ENCODE results near the gene ARHGAP23.
"Not testable (repeated sequence)": the region's sequence is repeated elsewhere in the genome, so short reads cannot be mapped to it uniquely, and the experiment has no call there.

ARHGAP23 gene

DNA sequence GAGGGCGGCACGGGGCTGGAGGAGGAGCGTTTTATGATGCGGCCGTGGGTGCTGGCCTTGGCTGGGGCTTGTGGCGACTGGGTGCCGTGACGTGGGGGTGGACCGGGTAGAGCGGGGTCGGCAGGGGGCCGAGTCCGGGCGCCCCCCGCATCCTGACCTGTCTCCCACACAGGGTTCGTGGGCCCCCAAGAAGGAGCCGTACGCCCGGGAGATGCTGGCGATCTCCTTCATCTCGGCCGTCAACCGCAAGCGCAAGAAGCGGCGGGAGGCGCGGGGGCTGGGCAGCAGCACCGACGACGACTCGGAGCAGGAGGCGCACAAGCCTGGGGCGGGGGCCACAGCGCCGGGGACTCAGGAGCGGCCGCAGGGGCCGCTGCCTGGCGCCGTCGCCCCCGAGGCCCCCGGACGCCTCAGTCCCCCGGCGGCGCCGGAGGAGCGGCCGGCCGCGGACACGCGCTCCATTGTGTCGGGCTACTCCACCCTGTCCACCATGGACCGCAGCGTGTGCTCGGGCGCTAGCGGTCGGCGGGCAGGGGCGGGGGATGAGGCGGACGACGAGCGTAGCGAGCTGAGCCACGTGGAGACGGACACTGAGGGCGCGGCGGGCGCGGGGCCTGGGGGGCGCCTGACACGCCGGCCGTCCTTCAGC is 81.6 kb downstream of the ARHGAP23 start:
- no peak for ATAC-seq (ENCODE audit: low read depth)
- no peak for DNase-seq (ENCODE audit: low spot score)
- H3K4me1 ChIP-seq (ENCODE audit: insufficient read depth, poor library complexity, severe bottlenecking) = no peaks in the 10 kb centered on the region
- peaks cover 30% of the 10 kb centered on the region for H3K36me3 ChIP-seq (ENCODE audit: low read depth)
- H3K9me3 ChIP-seq (ENCODE audit: severe bottlenecking) = no peaks in the 10 kb centered on the region
- no peak overlapping the region for H3K27ac ChIP-seq (ENCODE audit: poor library complexity, severe bottlenecking)
- no peaks in the 10 kb centered on the region for H3K27me3 ChIP-seq (ENCODE audit: insufficient read depth, poor library complexity, severe bottlenecking)
- TF ChIP-seq, protein P1, sequence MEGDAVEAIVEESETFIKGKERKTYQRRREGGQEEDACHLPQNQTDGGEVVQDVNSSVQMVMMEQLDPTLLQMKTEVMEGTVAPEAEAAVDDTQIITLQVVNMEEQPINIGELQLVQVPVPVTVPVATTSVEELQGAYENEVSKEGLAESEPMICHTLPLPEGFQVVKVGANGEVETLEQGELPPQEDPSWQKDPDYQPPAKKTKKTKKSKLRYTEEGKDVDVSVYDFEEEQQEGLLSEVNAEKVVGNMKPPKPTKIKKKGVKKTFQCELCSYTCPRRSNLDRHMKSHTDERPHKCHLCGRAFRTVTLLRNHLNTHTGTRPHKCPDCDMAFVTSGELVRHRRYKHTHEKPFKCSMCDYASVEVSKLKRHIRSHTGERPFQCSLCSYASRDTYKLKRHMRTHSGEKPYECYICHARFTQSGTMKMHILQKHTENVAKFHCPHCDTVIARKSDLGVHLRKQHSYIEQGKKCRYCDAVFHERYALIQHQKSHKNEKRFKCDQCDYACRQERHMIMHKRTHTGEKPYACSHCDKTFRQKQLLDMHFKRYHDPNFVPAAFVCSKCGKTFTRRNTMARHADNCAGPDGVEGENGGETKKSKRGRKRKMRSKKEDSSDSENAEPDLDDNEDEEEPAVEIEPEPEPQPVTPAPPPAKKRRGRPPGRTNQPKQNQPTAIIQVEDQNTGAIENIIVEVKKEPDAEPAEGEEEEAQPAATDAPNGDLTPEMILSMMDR (IDR thresholded peaks at IDR 0.05; ENCODE audit: poor library complexity, severe bottlenecking) = no peak
- H3K4me3 ChIP-seq (ENCODE audit: severe bottlenecking) = no peak overlapping the region

DNA sequence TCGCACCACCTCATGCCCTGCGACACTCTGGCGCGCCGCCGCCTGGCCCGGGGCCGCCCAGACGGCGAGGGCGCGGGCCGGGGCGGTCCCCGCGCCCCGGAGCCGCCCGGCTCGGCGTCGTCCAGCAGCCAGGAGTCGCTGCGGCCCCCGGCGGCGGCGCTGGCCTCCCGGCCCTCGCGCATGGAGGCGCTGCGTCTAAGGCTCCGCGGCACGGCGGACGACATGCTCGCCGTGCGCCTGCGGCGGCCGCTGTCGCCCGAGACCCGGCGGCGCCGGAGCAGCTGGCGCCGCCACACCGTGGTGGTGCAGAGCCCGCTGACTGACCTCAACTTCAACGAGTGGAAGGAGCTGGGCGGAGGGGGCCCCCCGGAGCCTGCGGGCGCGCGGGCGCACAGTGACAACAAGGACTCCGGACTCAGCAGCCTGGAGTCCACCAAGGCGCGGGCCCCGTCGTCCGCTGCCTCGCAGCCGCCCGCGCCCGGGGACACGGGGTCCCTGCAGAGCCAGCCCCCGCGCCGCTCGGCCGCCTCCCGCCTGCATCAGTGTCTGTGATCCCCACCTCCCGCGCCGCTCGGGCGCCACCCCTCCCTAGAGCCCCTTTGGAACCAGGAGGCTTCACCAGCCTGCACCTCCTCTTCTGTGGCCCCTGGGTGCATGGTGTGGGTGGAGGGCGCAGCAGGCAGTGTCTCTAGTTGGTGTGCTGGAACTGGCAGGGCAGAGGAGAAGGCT is 82.3 kb downstream of the ARHGAP23 start:
- Histone ChIP-seq H3K27me3 (ENCODE audit: insufficient read depth, poor library complexity, severe bottlenecking) (no peaks in the 10 kb centered on the region), H3K9me3 (ENCODE audit: severe bottlenecking) (no peaks in the 10 kb centered on the region), H3K36me3 (ENCODE audit: low read depth) (peaks cover 29% of the 10 kb centered on the region), H3K4me3 (ENCODE audit: severe bottlenecking) (no peak overlapping the region), H3K4me1 (ENCODE audit: insufficient read depth, poor library complexity, severe bottlenecking) (no peaks in the 10 kb centered on the region), H3K27ac (ENCODE audit: poor library complexity, severe bottlenecking) (no peak overlapping the region)
- TF ChIP-seq, protein P1 (IDR thresholded peaks at IDR 0.05; ENCODE audit: poor library complexity, severe bottlenecking) = no peak
- DNase-seq (ENCODE audit: low spot score) = no peak
- ATAC-seq (ENCODE audit: low read depth) = no peak

DNA sequence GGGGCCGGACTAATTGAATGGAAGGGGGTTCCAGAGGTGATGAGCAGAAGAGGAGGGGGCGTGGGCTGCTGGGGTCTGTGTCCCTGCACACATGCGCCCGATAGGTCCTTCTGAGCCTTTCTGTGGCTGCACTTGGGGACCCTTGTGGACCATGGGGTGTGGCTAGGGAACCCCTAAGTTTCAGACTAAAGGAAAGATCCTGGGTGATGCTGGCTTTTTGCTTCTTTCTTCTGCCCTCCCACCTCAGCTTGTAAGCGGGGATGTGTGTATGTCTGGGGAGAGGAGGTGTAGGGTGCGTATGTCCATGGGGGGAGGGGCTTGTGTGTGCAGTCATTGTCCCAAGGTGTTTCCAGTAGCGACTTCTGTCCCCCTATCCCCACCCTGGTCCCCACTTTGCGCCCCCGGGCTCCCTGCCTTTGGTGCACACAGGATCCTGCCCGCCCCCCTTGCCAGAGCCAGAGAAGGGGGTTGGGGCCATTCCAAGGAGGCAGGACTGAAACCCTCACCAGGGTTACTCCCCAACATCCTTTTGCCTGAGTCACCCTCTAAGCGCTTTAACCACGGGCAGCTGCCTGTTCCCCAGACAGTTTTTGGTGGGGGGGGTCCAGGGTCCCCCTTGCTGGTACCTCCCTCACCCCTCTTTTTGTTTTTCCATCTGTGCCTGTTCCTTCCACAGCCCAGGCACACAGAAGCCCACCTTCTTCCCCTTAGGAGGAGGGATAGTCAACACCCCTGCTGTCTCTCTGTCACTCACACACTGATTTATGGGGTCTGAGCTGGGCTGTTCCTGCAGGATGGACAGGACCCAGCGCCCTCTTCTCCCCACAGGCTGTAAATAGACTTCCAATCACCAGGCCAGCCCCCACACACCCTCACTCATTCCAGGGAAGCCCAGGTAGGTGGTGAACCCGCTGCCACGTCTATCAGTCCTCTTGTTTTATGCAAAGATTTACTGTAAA is 83.2 kb downstream of the ARHGAP23 start:
- H3K4me1 ChIP-seq (ENCODE audit: insufficient read depth, poor library complexity, severe bottlenecking) = no peaks in the 10 kb centered on the region
- no peak for DNase-seq (ENCODE audit: low spot score)
- H3K27me3 ChIP-seq (ENCODE audit: insufficient read depth, poor library complexity, severe bottlenecking) = no peaks in the 10 kb centered on the region
- TF ChIP-seq, protein P1 (IDR thresholded peaks at IDR 0.05; ENCODE audit: poor library complexity, severe bottlenecking) = no peak
- no peaks in the 10 kb centered on the region for H3K9me3 ChIP-seq (ENCODE audit: severe bottlenecking)
- peaks cover 20% of the 10 kb centered on the region for H3K36me3 ChIP-seq (ENCODE audit: low read depth)
- H3K27ac ChIP-seq (ENCODE audit: poor library complexity, severe bottlenecking) = peak overlapping the region; percentile 15
- peak; percentile 41 for ATAC-seq (ENCODE audit: low read depth)
- no peak overlapping the region for H3K4me3 ChIP-seq (ENCODE audit: severe bottlenecking)

DNA sequence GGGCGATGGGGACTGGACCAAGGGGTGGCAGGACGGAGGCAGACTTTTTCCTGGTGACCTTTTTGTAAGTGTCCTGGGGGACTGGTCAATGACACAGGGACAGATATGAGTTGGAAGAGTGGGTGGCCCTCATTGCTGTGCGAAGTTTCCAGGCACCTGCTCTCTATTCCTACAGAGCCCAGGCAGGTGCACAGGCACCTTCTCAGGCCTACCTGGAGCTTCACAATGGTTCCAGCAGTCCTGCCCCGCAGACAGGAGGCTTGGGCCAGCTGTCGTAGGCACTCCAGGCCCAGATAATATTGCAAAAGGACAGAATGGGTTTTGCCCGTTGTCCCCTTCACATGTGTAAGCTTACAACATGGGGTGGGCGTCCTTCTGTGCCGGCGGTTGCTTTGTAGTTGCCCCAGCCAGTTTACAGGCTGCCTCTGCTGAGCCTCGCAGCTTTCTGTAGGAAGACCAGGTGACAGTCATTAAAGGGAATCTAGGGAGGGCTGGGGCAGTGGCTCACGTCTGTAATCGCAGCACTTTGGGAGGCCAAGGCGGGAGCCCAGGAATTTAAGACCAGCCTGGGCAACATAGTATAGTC is 84.3 kb downstream of the ARHGAP23 start:
- TF ChIP-seq, protein P1 (IDR thresholded peaks at IDR 0.05; ENCODE audit: poor library complexity, severe bottlenecking) = no peak
- ATAC-seq (ENCODE audit: low read depth) (no peak; the same call in 2 of the 3 replicates), DNase-seq (ENCODE audit: low spot score) (no peak)
- Histone ChIP-seq H3K27me3 (ENCODE audit: insufficient read depth, poor library complexity, severe bottlenecking) (no peaks in the 10 kb centered on the region), H3K36me3 (ENCODE audit: low read depth) (peaks cover 9% of the 10 kb centered on the region; the same call in 1 of the 2 replicates), H3K4me1 (ENCODE audit: insufficient read depth, poor library complexity, severe bottlenecking) (no peaks in the 10 kb centered on the region), H3K27ac (ENCODE audit: poor library complexity, severe bottlenecking) (no peak overlapping the region), H3K9me3 (ENCODE audit: severe bottlenecking) (no peaks in the 10 kb centered on the region), H3K4me3 (ENCODE audit: severe bottlenecking) (no peak overlapping the region)

DNA sequence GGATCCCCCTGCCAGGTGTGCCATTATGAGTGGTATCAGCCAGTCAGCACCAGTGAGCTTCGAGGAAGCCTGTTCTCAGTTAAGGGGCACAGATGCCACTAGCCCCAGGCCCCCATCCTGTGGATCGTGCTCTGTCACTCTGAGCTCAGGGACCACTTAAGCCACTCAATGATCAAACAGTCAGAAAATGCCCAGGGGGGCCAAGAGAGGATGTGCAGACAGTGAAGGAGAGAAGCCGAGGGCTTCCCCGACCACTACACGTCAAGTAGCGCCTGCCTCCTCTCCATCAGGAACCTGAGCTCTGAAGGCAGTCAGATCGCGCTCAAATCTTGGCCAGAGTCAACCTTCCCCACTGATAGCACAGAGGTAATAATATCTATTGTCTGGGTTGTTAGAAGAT is 98.3 kb downstream of the ARHGAP23 start:
- not testable (repeated sequence) for ATAC-seq (ENCODE audit: low read depth); H3K27ac ChIP-seq (ENCODE audit: poor library complexity, severe bottlenecking); H3K4me3 ChIP-seq (ENCODE audit: severe bottlenecking); H3K27me3 ChIP-seq (ENCODE audit: insufficient read depth, poor library complexity, severe bottlenecking); H3K4me1 ChIP-seq (ENCODE audit: insufficient read depth, poor library complexity, severe bottlenecking); H3K9me3 ChIP-seq (ENCODE audit: severe bottlenecking); DNase-seq (ENCODE audit: low spot score); H3K36me3 ChIP-seq (ENCODE audit: low read depth)

DNA sequence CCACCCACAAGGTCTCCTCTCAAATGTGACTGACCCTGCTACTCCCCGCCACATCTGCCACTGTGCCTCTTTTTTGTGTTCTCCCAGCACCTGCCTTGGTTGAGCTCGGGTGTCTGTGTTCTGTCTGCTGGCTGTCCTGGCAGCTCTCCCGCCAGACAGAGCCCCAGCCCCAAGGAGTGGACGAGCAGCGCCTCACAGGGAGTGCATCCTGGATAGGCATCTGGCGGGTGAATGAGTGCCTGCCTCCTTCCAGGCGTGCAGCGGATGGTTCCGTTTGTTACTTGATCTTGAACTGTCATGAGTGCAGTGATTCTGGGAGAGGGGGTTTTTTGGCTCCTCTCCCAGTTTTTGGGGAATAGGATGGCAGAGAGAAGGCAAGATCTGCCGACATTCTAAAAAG is 99.9 kb downstream of the ARHGAP23 start:
- not testable (repeated sequence) for H3K4me3 ChIP-seq (ENCODE audit: severe bottlenecking); H3K4me1 ChIP-seq (ENCODE audit: insufficient read depth, poor library complexity, severe bottlenecking); H3K27ac ChIP-seq (ENCODE audit: poor library complexity, severe bottlenecking); H3K9me3 ChIP-seq (ENCODE audit: severe bottlenecking); DNase-seq (ENCODE audit: low spot score); H3K36me3 ChIP-seq (ENCODE audit: low read depth); ATAC-seq (ENCODE audit: low read depth); H3K27me3 ChIP-seq (ENCODE audit: insufficient read depth, poor library complexity, severe bottlenecking)

DNA sequence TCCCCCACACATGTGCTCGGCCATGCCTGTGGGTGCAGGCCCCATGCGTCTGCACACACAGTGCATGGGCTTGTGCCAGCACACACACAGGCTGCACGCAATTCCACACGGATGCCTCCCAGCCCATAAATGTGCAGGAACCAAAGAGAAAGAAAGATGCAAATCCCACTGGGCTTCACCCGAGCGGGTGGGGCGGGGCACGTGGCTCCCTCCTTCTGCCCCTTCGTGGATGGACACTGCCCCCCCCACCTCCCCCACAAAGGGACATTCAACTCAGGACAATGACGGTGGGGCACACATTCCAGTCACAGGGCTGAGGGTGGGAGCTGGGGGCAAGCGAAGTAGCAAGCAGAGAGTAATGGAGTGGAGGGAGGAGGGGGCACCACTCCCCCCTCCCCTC is 102.6 kb downstream of the ARHGAP23 start:
- not testable (repeated sequence) for H3K9me3 ChIP-seq (ENCODE audit: severe bottlenecking); H3K27ac ChIP-seq (ENCODE audit: poor library complexity, severe bottlenecking); H3K36me3 ChIP-seq (ENCODE audit: low read depth); ATAC-seq (ENCODE audit: low read depth); H3K4me1 ChIP-seq (ENCODE audit: insufficient read depth, poor library complexity, severe bottlenecking); H3K27me3 ChIP-seq (ENCODE audit: insufficient read depth, poor library complexity, severe bottlenecking); DNase-seq (ENCODE audit: low spot score); H3K4me3 ChIP-seq (ENCODE audit: severe bottlenecking)
